ENCODE results near the gene SKAP1.

- no peak for TF ChIP-seq EZH2 (IDR thresholded peaks at IDR 0.05)
- no peak for TF ChIP-seq POLR2AphosphoS5 (IDR thresholded peaks at IDR 0.05; ENCODE audit: borderline replicate concordance, low read depth, low read length)
These were observed 160.8 kb downstream of the SKAP1 start for GRCh38 chr17:48269209-48269608.

Data from SK-N-MC (cell line).